Measurements from ENCODE around the gene PTPN21. TPM values are rescaled to one million over a fixed set of nuclear protein-coding genes. Genes with fewer than 3 reads are reported as not detected.

The PTPN21 gene
- total and polyA plus RNA-seq, 9 of the 15 experiments (the other 6 are each of a cell fraction or from before 2014, with no cell fraction given) = 0.06 to 1.9 (median 0.94) TPM

GRCh38 chr14:88552876-88553275 lies 1.9 kb downstream of the PTPN21 start:
- no TSS peak for BruUV-seq (replicated peaks)
- Histone ChIP-seq H3K4me3 (no peak overlapping the region), H3K27me3 (ENCODE audit: control insufficient read depth in 2 of 2, insufficient read depth in 2 of 2, low read length in 2 of 2) (no peaks in the 10 kb centered on the region), H3K4me1 (replicated peaks in 1 of 2; ENCODE audit: control insufficient read depth in 2 of 2, insufficient read depth in 2 of 2, low read length in 2 of 2) (peaks cover 0 to 15% of the 10 kb centered on the region in 2 experiments; a peak in 3 of 5 replicates), H3K9me1 (ENCODE audit: control insufficient read depth, insufficient read depth, low read length) (no peaks in the 10 kb centered on the region), H3K36me3 (ENCODE audit: control insufficient read depth, insufficient read depth, low read length) (no peaks in the 10 kb centered on the region; the same call in 2 of the 3 replicates), H4K20me1 (replicated peaks; ENCODE audit: control insufficient read depth, insufficient read depth, low read length) (no peaks in the 10 kb centered on the region), H3K79me2 (ENCODE audit: control insufficient read depth, insufficient read depth, low read length) (no peaks in the 10 kb centered on the region), H3K27ac (ENCODE audit: extremely low read depth, low read depth, low read length) (no peak overlapping the region), H3K9ac (ENCODE audit: insufficient read depth in 1 of 2, low read depth in 2 of 2, low read length in 2 of 2) (no peak overlapping the region), H2AFZ (ENCODE audit: low read depth, low read length) (no peak overlapping the region), H3K4me2 (ENCODE audit: insufficient read depth, low read length) (no peak overlapping the region), H3K9me3 (replicated peaks; ENCODE audit: control insufficient read depth, insufficient read depth, low read depth, low read length) (no peaks in the 10 kb centered on the region)
- ATAC-seq (no peak), FAIRE-seq (no peak), DNase-seq (ENCODE audit: extremely low read depth in 1 of 4, low spot score in 3 of 4) (no peak)
- no peak for TF ChIP-seq BCOR (IDR thresholded peaks at IDR 0.05)
- TF ChIP-seq ZNF830 (CRISPR knock-in tag; IDR thresholded peaks at IDR 0.05) = no peak
- no peak for TF ChIP-seq GATAD2A (IDR thresholded peaks at IDR 0.05)
- TF ChIP-seq ZBTB26 (CRISPR knock-in tag; IDR thresholded peaks at IDR 0.05) = no peak
- no peak for TF ChIP-seq FOXJ2 (tag; IDR thresholded peaks at IDR 0.05)
- no peak for TF ChIP-seq MXI1 (IDR thresholded peaks at IDR 0.05; ENCODE audit: low read depth, low read length)
- TF ChIP-seq CBX3 (IDR thresholded peaks at IDR 0.05; ENCODE audit: borderline replicate concordance in 1 of 2, low read length in 2 of 2) = no peak
- TF ChIP-seq ZBTB33 (CRISPR knock-in tag; IDR thresholded peaks at IDR 0.05) = no peak
- TF ChIP-seq KLF16 (IDR thresholded peaks at IDR 0.05) = no peak
- TF ChIP-seq SAP30 (IDR thresholded peaks at IDR 0.05; ENCODE audit: borderline replicate concordance, insufficient read depth, low read depth, low read length, poor library complexity, severe bottlenecking) = no peak
- ChIA-PET POLR2A (interaction anchor here (1.7 kb wide), 1 partner anchor 12 kb away, joined by 3 read pairs; no protein-coding TSS in a partner anchor), CTCF (ENCODE audit: low intra/inter-chr PET ratio) (no interaction called here)
- 44% methylated on average over 2 of the region's 2 CpGs for WGBS (ENCODE audit: insufficient coverage, low coverage, missing lambda C conversion rate)
- intact Hi-C loops (cut with micrococcal nuclease) = no loop called here
- in situ Hi-C loops (cut with MboI) = loop anchor here (25.0 kb wide), 1 partner anchor 566 kb away; the partner anchor contains the start of gene GALC
